Chondrocyte (in vitro differentiated cells): ENCODE data around the gene INTS11. TPM values are rescaled to one million over a fixed set of nuclear protein-coding genes. Genes with fewer than 3 reads are reported as not detected.

Experiments
- DNase-seq: peaks from one replicate; pipeline ENCODE4 v3.0.0; 2021; ENCODE audit warnings: mixed read lengths, low spot score
- H3K27ac Mint-ChIP-seq: one replicate; pipeline ENCODE4 v1.8.0; 2021; ENCODE audit warnings: mild to moderate bottlenecking, moderate library complexity, mixed read lengths; ENCODE audit not compliant: unreplicated experiment
- H3K27me3 Mint-ChIP-seq: 2 replicates; pipeline ENCODE4 v1.8.0; 2021; ENCODE audit warnings: low read depth, mixed read lengths
- H3K36me3 Mint-ChIP-seq: 2 replicates; pipeline ENCODE4 v1.8.0; 2021; ENCODE audit warnings: low read depth, mixed read lengths
- H3K4me1 Mint-ChIP-seq: 2 replicates; pipeline ENCODE4 v1.8.0; 2021; ENCODE audit warnings: low read depth, mild to moderate bottlenecking, mixed read lengths
- H3K4me3 Mint-ChIP-seq: one replicate; pipeline ENCODE4 v1.8.0; 2021; ENCODE audit warnings: mild to moderate bottlenecking, moderate library complexity, mixed read lengths; ENCODE audit not compliant: unreplicated experiment
- H3K9me3 Mint-ChIP-seq: 2 replicates; pipeline ENCODE4 v1.8.0; 2021; ENCODE audit warnings: low read depth, mixed read lengths
- CTCF ChIP-seq: fragments of 200-600 bp; sonication (generic); IDR thresholded peaks from 2 replicates; pipeline ENCODE4 v1.5.0; 2021; ENCODE audit warnings: antibody characterized with exemption, mild to moderate bottlenecking, moderate library complexity
- total RNA-seq: library from RNA; stranded (reverse); gene quantifications from 3 replicates; pipeline ENCODE4 v1.2.1, GENCODE V29; 2021

INTS11 gene
- total RNA-seq, 1 donor from 2014 or later = 73.8 TPM

- Mint-ChIP-seq H3K9me3 (no peaks in the 10 kb centered on the region), H3K27me3 (no peaks in the 10 kb centered on the region), H3K4me1 (peaks cover 30% of the 10 kb centered on the region), H3K4me3 (peak within 1 kb of the TSS; percentile 82), H3K27ac (peak within 1 kb of the TSS; percentile 83), H3K36me3 (peaks cover 1% of the 10 kb centered on the region)
- TF ChIP-seq CTCF = peak; percentile 36
- DNase-seq = no peak
These were observed 16.3 kb downstream of the INTS11 start, which contains the start of the genes ACAP3 and PUSL1 for GRCh38 chr1:1307923-1308755. ACAP3 (minus strand) TSS chr1:1307930; CDS start chr1:1307815, 115 bp downstream. PUSL1 (plus strand) TSS chr1:1308597; CDS start chr1:1308644, 47 bp downstream.

GRCh38 chr1:1307261-1307922, 17.1 kb downstream of the INTS11 start:
- no peaks in the 10 kb centered on the region for H3K27me3 Mint-ChIP-seq
- H3K9me3 Mint-ChIP-seq = no peaks in the 10 kb centered on the region
- TF ChIP-seq CTCF = no peak
- peak overlapping the region; percentile 82 for H3K4me3 Mint-ChIP-seq
- peak overlapping the region; percentile 66 for H3K27ac Mint-ChIP-seq
- peaks cover 30% of the 10 kb centered on the region for H3K4me1 Mint-ChIP-seq
- DNase-seq = no peak
- no peaks in the 10 kb centered on the region for H3K36me3 Mint-ChIP-seq

- DNase-seq = no peak
- no peaks in the 10 kb centered on the region for H3K27me3 Mint-ChIP-seq
- no peaks in the 10 kb centered on the region for H3K36me3 Mint-ChIP-seq
- no peak for TF ChIP-seq CTCF
- peaks cover 30% of the 10 kb centered on the region for H3K4me1 Mint-ChIP-seq
- H3K27ac Mint-ChIP-seq = peak overlapping the region; percentile 66
- no peaks in the 10 kb centered on the region for H3K9me3 Mint-ChIP-seq
- peak overlapping the region; percentile 82 for H3K4me3 Mint-ChIP-seq
These were observed 17.7 kb downstream of the INTS11 start for GRCh38 chr1:1306661-1307260.

GRCh38 chr1:1306070-1306660, 18.3 kb downstream of the INTS11 start:
- DNase-seq = no peak
- H3K4me3 Mint-ChIP-seq = peak overlapping the region; percentile 82
- TF ChIP-seq CTCF = peak; percentile 42
- no peaks in the 10 kb centered on the region for H3K27me3 Mint-ChIP-seq
- H3K4me1 Mint-ChIP-seq = peaks cover 30% of the 10 kb centered on the region
- no peaks in the 10 kb centered on the region for H3K9me3 Mint-ChIP-seq
- peak overlapping the region; percentile 32 for H3K27ac Mint-ChIP-seq
- H3K36me3 Mint-ChIP-seq = no peaks in the 10 kb centered on the region
